Adrenal gland (tissue), 5 donors: Measurements from ENCODE around the gene STRIP2.

ENCODE experiments used
- POLR2A ChIP-seq, 2 donors: fragments of 450-650 bp; IDR thresholded peaks; one replicate each; pipeline ENCODE4 v1.6.1; 2017; ENCODE audit warnings: antibody characterized with exemption in 2 of 2, mild to moderate bottlenecking in 2 of 2, moderate library complexity in 1 of 2
- TF ChIP-seq, protein P1 (sequence below), 6 experiments: fragments of 450-650 bp in 4 of 6; fragments of 200-600 bp in 2 of 6; sonication (generic) in 1 of 6; IDR thresholded peaks; 1 replicate in 5 of 6; 2 replicates in 1 of 6; pipeline versions ENCODE4 v1.5.1 to v1.8.0; 2016 to 2021; ENCODE audit warnings: antibody characterized with exemption in 6 of 6, mild to moderate bottlenecking in 2 of 6, moderate library complexity in 1 of 6
- donor health status: DM: no; HTN: no; CAD: no.

GRCh38 chr7:129457101-129457500, 22.9 kb downstream of the STRIP2 start:
- TF ChIP-seq, protein P1, sequence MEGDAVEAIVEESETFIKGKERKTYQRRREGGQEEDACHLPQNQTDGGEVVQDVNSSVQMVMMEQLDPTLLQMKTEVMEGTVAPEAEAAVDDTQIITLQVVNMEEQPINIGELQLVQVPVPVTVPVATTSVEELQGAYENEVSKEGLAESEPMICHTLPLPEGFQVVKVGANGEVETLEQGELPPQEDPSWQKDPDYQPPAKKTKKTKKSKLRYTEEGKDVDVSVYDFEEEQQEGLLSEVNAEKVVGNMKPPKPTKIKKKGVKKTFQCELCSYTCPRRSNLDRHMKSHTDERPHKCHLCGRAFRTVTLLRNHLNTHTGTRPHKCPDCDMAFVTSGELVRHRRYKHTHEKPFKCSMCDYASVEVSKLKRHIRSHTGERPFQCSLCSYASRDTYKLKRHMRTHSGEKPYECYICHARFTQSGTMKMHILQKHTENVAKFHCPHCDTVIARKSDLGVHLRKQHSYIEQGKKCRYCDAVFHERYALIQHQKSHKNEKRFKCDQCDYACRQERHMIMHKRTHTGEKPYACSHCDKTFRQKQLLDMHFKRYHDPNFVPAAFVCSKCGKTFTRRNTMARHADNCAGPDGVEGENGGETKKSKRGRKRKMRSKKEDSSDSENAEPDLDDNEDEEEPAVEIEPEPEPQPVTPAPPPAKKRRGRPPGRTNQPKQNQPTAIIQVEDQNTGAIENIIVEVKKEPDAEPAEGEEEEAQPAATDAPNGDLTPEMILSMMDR (IDR thresholded peaks at IDR 0.05) = no peak
- TF ChIP-seq POLR2A (IDR thresholded peaks at IDR 0.05) = no peak
